Loucy (cell line): ENCODE results near the gene CSPG4.
"Not testable (repeated sequence)": the region's sequence is repeated elsewhere in the genome, so short reads cannot be mapped to it uniquely, and the experiment has no call there.

Experiments used
- H2AFZ ChIP-seq: fragments of 200-600 bp; sonication (generic); 2 replicates; pipeline ENCODE4 v1.6.0; 2016; ENCODE audit warnings: antibody characterized with exemption, mild to moderate bottlenecking, low read length, moderate library complexity
- H3F3A ChIP-seq: fragments of 200-600 bp; 2 replicates; pipeline ENCODE4 v1.6.0; 2016; ENCODE audit warnings: antibody characterized with exemption, low read depth, mild to moderate bottlenecking
- H3K27me3 ChIP-seq: fragments of 200-600 bp; sonication (generic); 2 replicates; pipeline ENCODE4 v1.6.1; 2014; ENCODE audit warnings: low read length, mild to moderate bottlenecking; ENCODE audit not compliant: insufficient read depth, poor library complexity, severe bottlenecking
- H3K36me3 ChIP-seq: fragments of 200-600 bp; sonication (generic); 2 replicates; pipeline ENCODE4 v1.6.1; 2016; ENCODE audit warnings: low read length; ENCODE audit not compliant: insufficient read depth
- H3K4me1 ChIP-seq: fragments of 200-600 bp; sonication (generic); 2 replicates; pipeline ENCODE4 v1.5.1; 2014; ENCODE audit warnings: low read length, mild to moderate bottlenecking; ENCODE audit not compliant: insufficient read depth, poor library complexity, severe bottlenecking
- H3K4me2 ChIP-seq: fragments of 200-600 bp; sonication (generic); 2 replicates; pipeline ENCODE4 v1.6.0; 2014; ENCODE audit warnings: antibody characterized with exemption, low read length, low read depth, mild to moderate bottlenecking; ENCODE audit not compliant: poor library complexity, severe bottlenecking
- H3K4me3 ChIP-seq: fragments of 200-600 bp; sonication (generic); 2 replicates; pipeline ENCODE4 v1.5.1; 2014; ENCODE audit warnings: low read length, mild to moderate bottlenecking, mixed read lengths; ENCODE audit not compliant: poor library complexity, severe bottlenecking
- H3K79me2 ChIP-seq: fragments of 200-600 bp; sonication (generic); 2 replicates; pipeline ENCODE4 v1.6.1; 2014; ENCODE audit warnings: low read length; ENCODE audit not compliant: insufficient read depth
- H3K9ac ChIP-seq: fragments of 200-600 bp; sonication (generic); 2 replicates; pipeline ENCODE4 v1.6.0; 2014; ENCODE audit warnings: mild to moderate bottlenecking, low read depth, low read length, moderate library complexity; ENCODE audit not compliant: poor library complexity, severe bottlenecking
- H3K9me2 ChIP-seq: fragments of 200-600 bp; sonication (generic); replicated peaks from 2 replicates; pipeline ENCODE4 v1.6.1; 2016; ENCODE audit warnings: low read depth, low read length, mixed read lengths
- H3K9me3 ChIP-seq: fragments of 200-600 bp; sonication (generic); 2 replicates; pipeline ENCODE4 v1.6.1; 2014; ENCODE audit warnings: mild to moderate bottlenecking, antibody characterized with exemption, low read length, low read depth; ENCODE audit not compliant: insufficient read depth
- H4K20me1 ChIP-seq: fragments of 200-600 bp; sonication (generic); 2 replicates; pipeline ENCODE4 v1.6.0; 2014; ENCODE audit warnings: antibody characterized with exemption, low read length, mild to moderate bottlenecking; ENCODE audit not compliant: insufficient read depth, poor library complexity, severe bottlenecking
- CTCF ChIP-seq: fragments of 200-600 bp; sonication (generic); conservative IDR thresholded peaks from 2 replicates; pipeline ENCODE4 v1.5.1; 2014; ENCODE audit warnings: mild to moderate bottlenecking, antibody characterized with exemption, low read length
- EZH2phosphoT487 ChIP-seq: fragments of 200-600 bp; IDR thresholded peaks from 2 replicates; pipeline ENCODE4 v1.6.1; 2018; ENCODE audit warnings: antibody characterized with exemption, mild to moderate bottlenecking, moderate library complexity, borderline replicate concordance

CSPG4 gene

GRCh38 chr15:75712668-75713337, at the start of gene CSPG4:
TSS of gene CSPG4 (minus strand) at chr15:75712848. CDS start at chr15:75712755, 93 bp downstream.
- Histone ChIP-seq H3K9me3 (no peaks in the 10 kb centered on the region), H3K9me2 (no peaks in the 10 kb centered on the region), H4K20me1 (no peaks in the 10 kb centered on the region), H3K4me2 (no peak within 1 kb of the TSS), H3K9ac (no peak within 1 kb of the TSS), H3K4me1 (no peaks in the 10 kb centered on the region), H3K27me3 (no peaks in the 10 kb centered on the region), H2AFZ (no peak within 1 kb of the TSS), H3F3A (no peaks in the 10 kb centered on the region), H3K36me3 (no peaks in the 10 kb centered on the region), H3K4me3 (no peak within 1 kb of the TSS), H3K79me2 (no peaks in the 10 kb centered on the region)
- TF ChIP-seq CTCF = no peak
- no peak for TF ChIP-seq EZH2phosphoT487

GRCh38 chr15:75762357-75762718, 49.7 kb upstream of the CSPG4 start:
- not testable (repeated sequence) for H3K4me3 ChIP-seq, H3K36me3 ChIP-seq, H3K9me2 ChIP-seq, H3K9me3 ChIP-seq, H4K20me1 ChIP-seq, H3K27me3 ChIP-seq, H3K79me2 ChIP-seq, H3K4me2 ChIP-seq, H2AFZ ChIP-seq, H3K9ac ChIP-seq, H3K4me1 ChIP-seq, H3F3A ChIP-seq

- H3K9me2 ChIP-seq = no peaks in the 10 kb centered on the region
- H3K79me2 ChIP-seq = peaks cover 9% of the 10 kb centered on the region
- H3K36me3 ChIP-seq = no peaks in the 10 kb centered on the region
- no peak overlapping the region for H3K9ac ChIP-seq
- H3K27me3 ChIP-seq = no peaks in the 10 kb centered on the region
- TF ChIP-seq EZH2phosphoT487 = no peak
- no peak for TF ChIP-seq CTCF
- no peak overlapping the region for H2AFZ ChIP-seq
- no peaks in the 10 kb centered on the region for H3F3A ChIP-seq
- H3K4me3 ChIP-seq = no peak overlapping the region
- H3K4me1 ChIP-seq = peaks cover 8% of the 10 kb centered on the region
- H3K4me2 ChIP-seq = no peak overlapping the region
- H3K9me3 ChIP-seq = no peaks in the 10 kb centered on the region
- no peaks in the 10 kb centered on the region for H4K20me1 ChIP-seq
Observed at GRCh38 chr15:75761446-75762356, 49.1 kb upstream of the CSPG4 start.
